H1 (cell line): ENCODE results near the gene SMIM31. TPM values are rescaled to one million over a fixed set of nuclear protein-coding genes. Genes with fewer than 3 reads are reported as not detected.

ENCODE experiments used
- CTCF ChIA-PET: fragments of 300-600 bp; sonication (Branson Sonifier 250); formaldehyde crosslinking; loops from one replicate; lab custom pipeline; 2021; ENCODE audit not compliant: partially characterized antibody; lab: Charles Lee
- POLR2A ChIA-PET: fragments of 300-600 bp; sonication (Branson Sonifier 250); formaldehyde crosslinking; loops from one replicate; lab custom pipeline; 2021; ENCODE audit warnings: inconsistent platforms; ENCODE audit not compliant: partially characterized antibody; lab: Charles Lee
- DNase-seq, 2 experiments: peaks; one replicate each; pipeline versions ENCODE4 v3.0.0 to v3.0.0-alpha.2; 2010 to 2022; ENCODE audit warnings: low spot score in 2 of 2, low read depth in 1 of 2, mixed read lengths in 1 of 2
- FAIRE-seq: peaks from 2 replicates; lab custom pipeline; 2011; peaks lifted over from hg19 to GRCh38; lab: Jason Lieb, UNC
- H2AFZ ChIP-seq: 2 replicates; pipeline ENCODE4 v1.8.1; 2012; ENCODE audit warnings: low read length, inconsistent platforms
- H2AK5ac ChIP-seq: 2 replicates; pipeline ENCODE4 v1.6.1; 2013; ENCODE audit warnings: low read depth, low read length
- H2BK120ac ChIP-seq: replicated peaks from 2 replicates; pipeline ENCODE3; 2013; ENCODE audit warnings: low read depth, low read length, inconsistent platforms
- H2BK12ac ChIP-seq: 2 replicates; pipeline ENCODE4 v1.6.1; 2013; ENCODE audit warnings: low read depth, low read length
- H2BK15ac ChIP-seq: 2 replicates; pipeline ENCODE4 v1.6.1; 2013; ENCODE audit warnings: low read length
- H2BK20ac ChIP-seq: 2 replicates; pipeline ENCODE4 v1.6.1; 2013; ENCODE audit warnings: low read length
- H2BK5ac ChIP-seq: 2 replicates; pipeline ENCODE4 v1.6.1; 2013; ENCODE audit warnings: low read depth, low read length
- H3K14ac ChIP-seq: 2 replicates; pipeline ENCODE4 v1.6.1; 2013; ENCODE audit warnings: inconsistent platforms; ENCODE audit not compliant: insufficient read length
- H3K18ac ChIP-seq: 2 replicates; pipeline ENCODE4 v1.6.1; 2013; ENCODE audit warnings: low read length; ENCODE audit errors: extremely low read depth
- H3K23ac ChIP-seq: 2 replicates; pipeline ENCODE4 v1.6.1; 2013; ENCODE audit warnings: inconsistent platforms; ENCODE audit not compliant: insufficient read length
- H3K23me2 ChIP-seq: 2 replicates; pipeline ENCODE4 v1.6.1; 2013; ENCODE audit warnings: low read depth, low read length
- H3K27ac ChIP-seq: 2 replicates; pipeline ENCODE4 v1.6.1; 2011; ENCODE audit warnings: low read depth, low read length, inconsistent platforms
- H3K27me3 ChIP-seq, 4 experiments: replicated peaks in 1 of 4; 1 replicate in 1 of 4; 2 replicates in 3 of 4; pipeline versions ENCODE4 v1.6.1 to v1.8.1; 2011 to 2013; ENCODE audit warnings: low read length in 3 of 4, mild to moderate bottlenecking in 3 of 4, inconsistent platforms in 2 of 4, mixed read lengths in 2 of 4, moderate library complexity in 1 of 4; ENCODE audit not compliant: control insufficient read depth in 3 of 4, insufficient read depth in 3 of 4; ENCODE audit errors: extremely low read depth in 1 of 4
- H3K36me3 ChIP-seq, 4 experiments: 2 replicates each; pipeline versions ENCODE4 v1.6.1 to v1.8.1; 2011 to 2013; ENCODE audit warnings: mild to moderate bottlenecking in 4 of 4, low read length in 3 of 4, moderate library complexity in 2 of 4, control low read depth in 1 of 4, inconsistent platforms in 1 of 4; ENCODE audit not compliant: insufficient read depth in 4 of 4, control insufficient read depth in 2 of 4
- H3K4ac ChIP-seq: replicated peaks from 2 replicates; pipeline ENCODE3; 2013; ENCODE audit warnings: low read length, low read depth, mixed read lengths, inconsistent platforms; ENCODE audit not compliant: insufficient read length
- H3K4me1 ChIP-seq, 4 experiments: replicated peaks in 1 of 4; 1 replicate in 1 of 4; 2 replicates in 3 of 4; pipeline versions ENCODE4 v1.6.1 to v1.8.1; 2011 to 2013; ENCODE audit warnings: low read length in 3 of 4, inconsistent platforms in 2 of 4, mixed read lengths in 1 of 4; ENCODE audit not compliant: insufficient read depth in 4 of 4, control insufficient read depth in 3 of 4
- H3K4me2 ChIP-seq, 2 experiments: 2 replicates each; pipeline versions ENCODE4 v1.6.1 to v1.8.1; 2011 to 2013; ENCODE audit warnings: low read depth in 2 of 2, low read length in 2 of 2, control low read depth in 1 of 2, inconsistent platforms in 1 of 2, mild to moderate bottlenecking in 1 of 2; ENCODE audit not compliant: insufficient read depth in 1 of 2
- H3K4me3 ChIP-seq, 4 experiments: fragments of 200-600, 300-600 bp in 1 of 4; sonication (generic), shearing (Covaris generic), sonication (Bioruptor Twin) in 1 of 4; 2 replicates each; pipeline versions ENCODE4 v1.5.1 to v1.8.1; 2011 to 2016; ENCODE audit warnings: low read length in 4 of 4, low read depth in 3 of 4, control low read depth in 2 of 4, inconsistent platforms in 2 of 4, mild to moderate bottlenecking in 2 of 4, mixed read lengths in 1 of 4, moderate library complexity in 1 of 4; ENCODE audit not compliant: insufficient read depth in 2 of 4; ENCODE audit errors: extremely low read depth in 1 of 4
- H3K56ac ChIP-seq: replicated peaks from 2 replicates; pipeline ENCODE3; 2013; ENCODE audit warnings: low read depth, mild to moderate bottlenecking, mixed read lengths, low read length, inconsistent platforms; ENCODE audit not compliant: insufficient read length
- H3K79me1 ChIP-seq: 2 replicates; pipeline ENCODE4 v1.6.1; 2013; ENCODE audit warnings: low read depth, low read length, control low read depth
- H3K79me2 ChIP-seq, 2 experiments: 2 replicates each; pipeline versions ENCODE4 v1.6.1 to v1.8.1; 2012 to 2013; ENCODE audit warnings: low read length in 2 of 2, mild to moderate bottlenecking in 2 of 2, inconsistent platforms in 1 of 2; ENCODE audit not compliant: insufficient read depth in 2 of 2, control insufficient read depth in 1 of 2
- H3K9ac ChIP-seq, 4 experiments: replicated peaks in 1 of 4; 1 replicate in 1 of 4; 2 replicates in 3 of 4; pipeline versions ENCODE4 v1.6.1 to v1.8.1; 2011 to 2013; ENCODE audit warnings: low read depth in 3 of 4, low read length in 3 of 4, control low read depth in 2 of 4, mild to moderate bottlenecking in 2 of 4, moderate library complexity in 2 of 4, inconsistent platforms in 1 of 4; ENCODE audit errors: extremely low read depth in 1 of 4
- H3K9me3 ChIP-seq, 2 experiments: 2 replicates each; pipeline versions ENCODE4 v1.6.1 to v1.8.1; 2012 to 2013; ENCODE audit warnings: mild to moderate bottlenecking in 2 of 2, moderate library complexity in 2 of 2, control low read depth in 1 of 2, inconsistent platforms in 1 of 2, low read depth in 1 of 2, low read length in 1 of 2, mixed read lengths in 1 of 2; ENCODE audit not compliant: insufficient read depth in 2 of 2
- H4K20me1 ChIP-seq, 2 experiments: replicated peaks in 1 of 2; 2 replicates each; pipeline versions ENCODE3 to v1.8.1; 2011 to 2013; ENCODE audit warnings: inconsistent platforms in 2 of 2, low read length in 2 of 2, mild to moderate bottlenecking in 1 of 2; ENCODE audit not compliant: insufficient read depth in 2 of 2, control insufficient read depth in 1 of 2
- H4K5ac ChIP-seq: 2 replicates; pipeline ENCODE4 v1.6.1; 2013; ENCODE audit warnings: low read length, low read depth, mixed read lengths, inconsistent platforms; ENCODE audit not compliant: insufficient read length
- H4K8ac ChIP-seq: 2 replicates; pipeline ENCODE4 v1.8.0; 2013; ENCODE audit warnings: mild to moderate bottlenecking, moderate library complexity, low read length, inconsistent platforms; ENCODE audit not compliant: insufficient read depth; ENCODE audit errors: extremely low read depth
- H4K91ac ChIP-seq: replicated peaks from 2 replicates; pipeline ENCODE3; 2013; ENCODE audit warnings: low read length, mixed read lengths, inconsistent platforms; ENCODE audit not compliant: insufficient read length
- ATF2 ChIP-seq: IDR thresholded peaks from 2 replicates; pipeline ENCODE4 v1.6.1; 2012; ENCODE audit warnings: low read length, inconsistent platforms
- ATF3 ChIP-seq: IDR thresholded peaks from 2 replicates; pipeline ENCODE4 v1.6.1; 2011; ENCODE audit warnings: low read depth, mild to moderate bottlenecking, low read length; ENCODE audit not compliant: insufficient read depth
- CREB1 ChIP-seq: IDR thresholded peaks from 2 replicates; pipeline ENCODE4 v1.6.1; 2012; ENCODE audit warnings: inconsistent platforms
- EGR1 ChIP-seq: IDR thresholded peaks from 2 replicates; pipeline ENCODE4 v1.6.1; 2011; ENCODE audit warnings: low read depth, low read length, borderline replicate concordance
- EP300 ChIP-seq, 2 experiments: IDR thresholded peaks; 1 replicate in 1 of 2; 2 replicates in 1 of 2; pipeline ENCODE4 v1.6.1; 2011 to 2012; ENCODE audit warnings: low read depth in 2 of 2, low read length in 2 of 2, mild to moderate bottlenecking in 2 of 2, borderline replicate concordance in 1 of 2, inconsistent platforms in 1 of 2, moderate library complexity in 1 of 2
- GTF2F1 ChIP-seq: IDR thresholded peaks from 2 replicates; pipeline ENCODE4 v1.6.1; 2012; ENCODE audit warnings: low read depth, low read length, improper control_type of control experiment, borderline replicate concordance
- JUND ChIP-seq: IDR thresholded peaks from 2 replicates; pipeline ENCODE4 v1.6.1; 2011; ENCODE audit warnings: mild to moderate bottlenecking, improper control_type of control experiment, low read length
- MAX ChIP-seq: IDR thresholded peaks from 2 replicates; pipeline ENCODE4 v1.6.1; 2012; ENCODE audit warnings: inconsistent platforms
- SIN3A ChIP-seq, 2 experiments: IDR thresholded peaks in 1 of 2; conservative IDR thresholded peaks in 1 of 2; 2 replicates each; pipeline ENCODE4 v1.6.1; 2011 to 2012; ENCODE audit warnings: low read length in 2 of 2, improper control_type of control experiment in 1 of 2, low read depth in 1 of 2, mild to moderate bottlenecking in 1 of 2
- SIRT6 ChIP-seq: IDR thresholded peaks from one replicate; pipeline ENCODE4 v1.7.1; 2012; ENCODE audit warnings: low read length, inconsistent platforms
- TBP ChIP-seq: IDR thresholded peaks from 2 replicates; pipeline ENCODE4 v1.6.1; 2011; ENCODE audit warnings: low read depth, low read length, improper control_type of control experiment
- WGBS, 2 experiments: shearing (Covaris generic) in 1 of 2; methylation state at CpG; one replicate each; pipeline versions ENCODE4 v1.1.6 to v1.1.7; 2013 to 2015; ENCODE audit warnings: low lambda C conversion rate in 2 of 2, mixed read lengths in 2 of 2, inconsistent platforms in 1 of 2, low coverage in 1 of 2, missing lambda C conversion rate in 1 of 2; ENCODE audit not compliant: insufficient replicate concordance in 2 of 2, insufficient coverage in 1 of 2, insufficient read length in 1 of 2; ENCODE audit errors: extremely low coverage in 1 of 2, missing lambda C conversion rate in 1 of 2; 5-methylcytosine and 5-hydroxymethylcytosine counted together
- polyA plus RNA-seq, 7 experiments: library from polyadenylated mRNA; depleted of rRNA in 3 of 7; stranded (reverse) in 5 of 7; unstranded in 2 of 7; fragments of >200 nt in 5 of 7; fragments of 200-250 nt in 2 of 7; gene quantifications; 1 replicate in 5 of 7; 2 replicates in 1 of 7; 4 replicates in 1 of 7; pipeline versions ENCODE4 v1.2.1 to v1.2.3, GENCODE V29; 2011 to 2013; ENCODE audit warnings: missing spikeins in 2 of 7, mixed read lengths in 2 of 7
- total RNA-seq: library from RNA; stranded (reverse); fragmentation: NEBNext Ultra II Directional; extraction: Animal tissue kit (Norgen Biotek cat#: 25700); gene quantifications from 2 replicates; pipeline ENCODE4 v1.2.1, GENCODE V29; 2021

Gene SMIM31
- total and polyA plus RNA-seq, 2 of the 8 experiments (the other 6 are each of a cell fraction or from before 2014, with no cell fraction given), result not detected

GRCh38 chr4:164799410-164799809 lies 45.5 kb downstream of the SMIM31 start:
- Histone ChIP-seq H3K36me3 (no peaks in the 10 kb centered on the region), H3K4me2 (peak overlapping the region; percentile 12 to 54; a peak in 3 of 4 replicates), H2AK5ac (no peak overlapping the region), H3K4ac (no peak overlapping the region), H2BK15ac (no peak overlapping the region), H3K14ac (no peak overlapping the region), H2BK120ac (no peak overlapping the region), H3K27ac (no peak overlapping the region), H3K79me1 (no peaks in the 10 kb centered on the region), H3K56ac (no peak overlapping the region), H4K5ac (peak overlapping the region; percentile 98), H2BK12ac (no peak overlapping the region; the same call in 1 of the 2 replicates), H3K23me2 (no peaks in the 10 kb centered on the region), H3K23ac (no peak overlapping the region), H3K79me2 (no peaks in the 10 kb centered on the region), H2AFZ (no peak overlapping the region), H3K27me3 (no peaks in the 10 kb centered on the region), H3K4me3 (peak overlapping the region in 1 of 4 experiments; percentile 0; a peak in 2 of 8 replicates), H4K20me1 (no peaks in the 10 kb centered on the region), H3K9me3 (no peaks in the 10 kb centered on the region), H4K8ac (no peak overlapping the region), H2BK5ac (peak overlapping the region; percentile 87; the same call in 1 of the 2 replicates), H4K91ac (peak overlapping the region; percentile 56), H3K9ac (no peak overlapping the region; a peak in 1 of 7 replicates), H3K4me1 (peaks cover 0 to 12% (median 9%) of the 10 kb centered on the region in 4 experiments; a peak in 4 of 7 replicates), H3K18ac (peak overlapping the region; percentile 96), H2BK20ac (no peak overlapping the region)
- ChIA-PET POLR2A (interaction anchor here (0.6 to 1.5 kb wide), 8 partner anchors 8 to 1023 kb away, joined by 3 to 5 read pairs (median 3); no protein-coding TSS in a partner anchor), CTCF (interaction anchor here (0.7 to 2.4 kb wide), 9 partner anchors 9 to 150 kb away, joined by 3 to 6 read pairs (median 3); no protein-coding TSS in a partner anchor)
- FAIRE-seq, result peak; percentile 99
- DNase-seq, result peak in 1 of 2 experiments; percentile 36
- 5% methylated on average over 2 of the region's 2 CpGs; no CpG with 5 or more reads in 1 of the 2 experiments for WGBS, 2 experiments
- TF ChIP-seq SIN3A (conservative IDR thresholded peaks at IDR 0.05 in 1 of 2, IDR thresholded peaks at IDR 0.05 in 1 of 2; ENCODE audit: low read depth in 1 of 2, low read length in 2 of 2), result no peak
- no peak for TF ChIP-seq ATF3
- no peak for TF ChIP-seq TBP
- TF ChIP-seq MAX, result peak; percentile 79
- TF ChIP-seq JUND, result no peak
- no peak for TF ChIP-seq GTF2F1
- peak in 1 of 2 experiments; percentile 32; a peak in 1 of 3 replicates for TF ChIP-seq EP300 (IDR thresholded peaks at IDR 0.05; ENCODE audit: borderline replicate concordance in 1 of 2, low read depth in 2 of 2, low read length in 2 of 2)
- TF ChIP-seq ATF2, result no peak
- TF ChIP-seq EGR1, result no peak
- no peak for TF ChIP-seq CREB1
- no peak for TF ChIP-seq SIRT6
